COLO668 (cell line): ENCODE measurements around the gene LEAP2.
A peak's percentile ranks its signal among the peaks of the same experiment; 100 is the strongest.

Source experiments
- DNase-seq: peaks from one replicate; lab custom pipeline; 2025; ENCODE audit not compliant: unreplicated experiment; lab: John Stamatoyannopoulos, UW

Gene LEAP2, protein sequence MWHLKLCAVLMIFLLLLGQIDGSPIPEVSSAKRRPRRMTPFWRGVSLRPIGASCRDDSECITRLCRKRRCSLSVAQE

DNA sequence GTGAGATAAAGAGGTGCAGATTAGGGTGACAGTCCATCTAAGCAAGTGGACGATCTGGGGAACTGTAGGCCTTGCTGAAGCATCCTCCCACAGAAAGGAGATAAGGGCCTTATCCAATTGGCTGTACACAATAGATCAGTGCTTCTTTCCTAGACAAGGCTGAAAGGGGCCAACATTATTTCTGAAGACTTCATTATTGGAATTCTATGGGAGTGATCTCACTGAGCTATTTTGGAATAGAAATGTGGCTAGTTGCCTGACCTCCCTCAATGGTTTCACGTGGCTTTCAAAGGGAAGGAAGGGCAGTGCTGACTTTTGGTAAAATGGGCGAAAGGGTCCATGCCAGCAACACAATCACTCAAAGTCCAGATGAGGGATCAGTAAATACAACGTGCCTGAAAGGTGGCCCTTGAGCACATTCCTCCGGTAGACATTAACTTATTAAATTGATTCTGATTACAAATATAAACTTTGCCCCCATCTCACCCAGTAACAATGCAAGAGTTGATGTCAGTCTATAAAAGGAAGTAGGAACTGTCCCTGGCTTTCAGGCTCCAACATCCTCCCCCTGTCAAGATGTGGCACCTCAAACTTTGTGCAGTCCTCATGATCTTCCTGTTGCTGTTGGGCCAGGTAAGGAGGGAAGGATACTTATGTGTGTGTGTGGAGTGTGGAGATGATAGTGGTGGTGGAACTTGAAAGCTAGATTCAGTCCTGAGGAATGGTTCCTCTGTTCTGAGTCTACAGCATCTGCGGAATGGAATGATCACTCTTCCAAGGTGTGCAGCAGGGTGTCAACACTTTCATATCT lies at the start of gene LEAP2:
Gene LEAP2, plus strand, starts transcription at position 550 of the 811 bp plus-strand sequence. Its CDS starts 27 bp downstream, at position 577.
- DNase-seq: no peak

DNA sequence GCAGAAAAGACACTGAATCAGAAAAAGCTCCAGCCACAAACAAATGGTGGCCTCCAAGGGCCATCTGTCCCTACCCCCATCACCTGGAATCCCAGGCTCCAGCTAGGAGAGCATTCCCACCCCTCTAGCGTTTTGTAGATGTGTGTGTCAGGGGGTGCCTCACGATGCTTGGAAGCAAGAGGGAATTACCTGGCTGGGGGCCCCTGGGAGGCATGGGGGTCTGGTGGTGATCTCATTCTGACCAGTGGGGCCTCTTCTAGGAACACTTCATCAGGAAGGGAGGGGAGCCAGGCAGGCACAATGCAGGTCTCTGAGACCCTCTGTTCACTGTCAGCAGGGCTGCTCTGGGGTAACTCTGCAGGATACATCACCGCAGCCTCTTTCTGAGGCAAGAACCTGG lies 49.0 kb upstream of the LEAP2 start:
- no peak for DNase-seq

DNA sequence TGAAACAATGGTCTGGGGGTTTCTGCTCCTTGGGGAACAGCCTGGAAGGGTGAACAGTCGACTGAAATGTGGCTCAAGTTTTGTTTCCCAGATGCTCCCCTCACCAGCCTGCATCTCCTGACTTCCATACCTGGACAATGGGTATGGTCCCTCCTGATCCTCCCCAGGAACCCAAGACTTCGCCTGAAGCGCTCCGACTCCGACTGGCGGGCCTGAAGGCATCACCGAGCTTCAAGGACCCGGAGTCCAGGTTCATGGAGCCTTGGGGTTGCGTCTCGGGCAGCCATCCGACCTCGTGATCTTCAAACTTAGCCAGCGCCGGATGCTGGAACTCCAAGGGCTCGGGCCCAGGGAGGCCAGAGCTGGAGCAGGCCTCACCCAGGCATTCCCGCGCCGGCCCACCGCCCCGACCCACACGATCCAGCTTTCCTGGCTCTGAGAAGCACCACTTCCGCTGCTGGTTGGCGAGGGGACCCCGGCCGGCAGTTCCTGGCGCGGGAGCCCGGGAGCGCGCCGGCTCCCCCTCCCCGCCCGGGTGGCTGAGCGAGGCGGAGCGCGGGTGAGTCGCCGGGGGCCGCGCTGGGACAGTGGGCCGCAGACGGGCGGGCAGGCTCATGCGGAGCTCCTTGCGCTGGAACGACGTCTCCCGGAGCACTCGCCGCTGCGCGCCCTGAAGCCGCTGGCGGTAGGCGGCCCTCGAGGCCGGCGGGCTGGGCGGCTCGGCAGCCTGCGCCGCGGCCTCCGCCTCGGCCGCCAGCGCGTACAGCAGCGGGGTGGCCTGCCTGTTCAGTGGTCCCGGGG lies 48.2 kb upstream of the LEAP2 start:
- no peak for DNase-seq

DNA sequence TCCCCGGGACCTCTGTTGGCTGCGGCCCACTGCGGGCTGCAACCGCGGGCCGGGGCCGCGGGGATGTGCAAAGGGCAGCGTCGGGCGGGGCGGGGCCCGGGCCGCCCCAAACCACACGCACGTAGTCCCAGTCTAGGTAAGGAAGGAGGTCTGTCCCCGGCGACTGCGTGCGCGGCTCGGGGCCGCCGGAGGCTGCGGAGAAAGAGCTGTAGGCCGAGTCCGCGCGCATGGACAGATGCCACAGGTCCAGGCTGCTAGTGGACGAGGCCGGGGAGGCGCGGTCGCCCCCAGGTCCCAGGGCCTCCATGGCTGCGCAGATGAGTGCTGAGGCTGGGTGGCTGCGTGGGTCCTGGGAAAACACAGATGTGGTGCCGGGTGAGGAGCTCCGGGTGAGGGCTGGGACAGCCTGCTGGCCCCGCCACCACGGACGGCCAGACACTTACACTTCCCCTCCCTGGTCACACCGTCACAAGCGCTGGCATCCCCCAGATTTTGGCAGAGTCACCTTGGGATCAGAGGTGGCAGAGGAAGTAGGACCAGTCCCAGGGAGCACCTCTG lies 47.6 kb upstream of the LEAP2 start:
- no peak for DNase-seq

DNA sequence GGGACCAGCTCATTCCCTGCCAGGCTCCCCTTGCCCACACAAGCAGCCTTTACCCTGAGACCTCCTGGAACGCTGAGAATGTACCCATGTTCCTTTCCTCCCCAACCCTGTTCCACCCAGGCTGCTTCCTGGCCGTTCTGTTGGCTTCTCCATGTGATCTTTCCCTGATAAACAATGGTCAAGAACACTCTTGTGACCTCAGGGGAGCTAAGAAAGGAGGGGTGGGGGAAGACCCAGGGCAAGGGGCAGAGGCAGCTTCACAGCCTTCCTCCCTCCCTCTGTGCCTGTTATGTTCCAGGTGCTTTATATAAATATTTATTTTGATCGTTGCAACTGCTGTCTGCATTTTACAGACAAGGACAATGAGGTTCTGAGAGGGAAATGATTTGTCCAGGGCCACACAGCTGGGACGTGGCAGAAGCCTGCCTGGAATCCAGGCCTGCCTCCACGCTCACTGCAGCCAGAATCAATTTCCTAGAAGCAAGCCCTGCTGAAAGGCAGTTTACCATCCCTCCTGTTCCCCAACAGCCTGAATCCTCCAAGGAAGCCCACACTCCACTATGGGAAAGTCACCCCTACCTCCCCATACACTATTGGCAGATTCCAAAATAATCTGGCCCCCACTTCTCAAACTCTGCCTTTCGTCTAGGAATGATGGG lies 46.9 kb upstream of the LEAP2 start:
- no peak for DNase-seq

DNA sequence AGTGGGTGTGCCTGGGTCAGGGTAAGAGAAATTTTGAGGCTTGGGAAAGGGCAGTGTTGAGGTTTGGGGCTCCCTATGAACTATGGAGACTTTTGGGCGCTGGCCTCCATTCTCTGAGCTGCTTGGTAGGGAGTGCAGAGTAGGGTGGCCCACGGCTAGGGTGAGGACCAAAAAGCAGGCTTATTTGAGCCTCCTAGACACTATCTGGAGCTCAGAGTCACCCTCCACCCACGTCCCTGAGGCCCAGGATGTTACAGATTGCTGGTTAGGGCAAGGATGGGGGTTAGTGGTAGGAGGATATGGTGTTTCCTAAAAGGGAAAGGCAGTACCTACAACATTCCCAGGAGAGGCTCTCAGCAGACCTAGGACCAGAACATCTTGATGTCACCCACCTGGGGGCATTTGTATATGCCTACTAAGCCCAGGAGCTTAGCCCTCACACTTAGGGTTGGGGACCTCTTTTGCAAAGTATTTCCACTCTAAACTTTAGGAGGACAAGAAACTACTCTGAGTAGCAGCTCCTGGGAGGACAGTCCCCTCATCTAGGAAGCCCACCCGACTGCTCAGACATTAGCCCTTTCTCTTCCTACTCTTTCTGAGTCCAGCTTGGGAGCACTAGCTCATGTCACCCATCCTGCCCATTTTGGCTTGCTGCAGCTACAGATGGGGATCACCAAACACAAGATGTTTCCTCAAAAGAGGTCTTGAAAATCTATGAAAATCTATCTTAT lies 45.4 kb upstream of the LEAP2 start:
- no peak for DNase-seq

DNA sequence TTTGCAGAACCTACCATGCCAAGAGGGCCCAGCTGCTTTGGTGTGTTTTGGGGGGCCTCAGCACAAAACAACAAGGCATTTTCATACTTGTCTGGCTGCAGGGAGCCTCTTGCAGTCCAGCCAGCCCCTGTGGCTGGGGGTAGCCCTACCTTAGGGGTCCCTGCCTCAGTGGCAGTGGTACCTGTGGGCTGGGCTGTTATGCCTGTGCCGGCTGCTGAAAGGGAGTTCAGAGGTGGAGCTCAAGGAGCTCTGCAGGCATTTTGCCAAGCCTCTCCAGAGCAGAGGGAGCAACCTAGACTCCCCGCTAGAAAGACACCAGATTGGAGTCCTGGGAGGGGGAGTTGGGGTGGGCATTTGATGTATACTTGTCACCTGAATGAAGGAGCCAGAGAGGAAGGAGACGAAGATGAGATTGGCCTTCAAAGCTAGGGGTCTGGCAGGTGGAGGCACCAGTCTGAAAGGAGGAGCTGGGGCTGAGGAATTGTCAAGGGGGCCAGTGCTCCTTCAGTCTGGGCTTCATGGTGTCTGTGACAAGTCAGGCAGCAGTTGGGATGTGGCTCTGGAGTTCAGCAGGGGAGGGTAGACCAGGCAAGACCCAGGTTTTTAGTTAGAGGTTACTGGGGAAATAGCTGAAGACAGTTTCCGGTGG lies 44.5 kb upstream of the LEAP2 start:
- no peak for DNase-seq

DNA sequence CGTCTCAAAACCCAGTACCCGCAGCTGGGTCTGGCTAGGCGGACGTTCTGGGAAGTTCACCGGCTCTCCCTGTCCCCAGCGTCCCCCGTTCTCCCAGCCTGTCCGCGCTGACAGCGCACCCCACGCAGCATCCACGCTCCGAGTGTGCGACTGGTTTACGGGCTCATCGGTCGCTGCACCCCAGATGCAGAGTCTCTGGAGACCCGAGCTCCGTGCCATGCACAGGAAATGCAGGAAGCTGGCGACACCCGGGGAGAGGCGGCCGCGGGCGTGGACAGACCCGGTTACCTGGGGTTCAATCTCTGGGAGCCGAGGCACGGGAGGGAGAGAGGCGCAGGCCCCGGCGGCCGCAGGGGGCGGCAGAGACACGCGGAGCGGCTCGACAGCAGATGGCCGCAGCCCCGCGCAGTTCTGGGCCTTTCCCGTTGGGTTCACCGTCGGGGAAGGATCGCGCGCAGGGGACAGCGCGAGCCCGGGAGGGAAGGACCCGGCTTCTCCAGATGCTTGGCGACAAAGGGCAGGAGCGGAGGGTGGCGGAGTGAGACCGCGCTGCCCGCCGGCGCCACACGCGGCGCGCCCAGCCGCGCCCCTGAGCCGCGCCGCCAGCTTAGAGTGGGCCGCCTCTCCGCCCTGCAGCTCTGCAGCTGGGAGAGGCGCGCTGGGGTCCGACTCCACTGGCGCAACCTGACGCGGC lies 43.6 kb upstream of the LEAP2 start:
- peak; percentile 80 for DNase-seq

DNA sequence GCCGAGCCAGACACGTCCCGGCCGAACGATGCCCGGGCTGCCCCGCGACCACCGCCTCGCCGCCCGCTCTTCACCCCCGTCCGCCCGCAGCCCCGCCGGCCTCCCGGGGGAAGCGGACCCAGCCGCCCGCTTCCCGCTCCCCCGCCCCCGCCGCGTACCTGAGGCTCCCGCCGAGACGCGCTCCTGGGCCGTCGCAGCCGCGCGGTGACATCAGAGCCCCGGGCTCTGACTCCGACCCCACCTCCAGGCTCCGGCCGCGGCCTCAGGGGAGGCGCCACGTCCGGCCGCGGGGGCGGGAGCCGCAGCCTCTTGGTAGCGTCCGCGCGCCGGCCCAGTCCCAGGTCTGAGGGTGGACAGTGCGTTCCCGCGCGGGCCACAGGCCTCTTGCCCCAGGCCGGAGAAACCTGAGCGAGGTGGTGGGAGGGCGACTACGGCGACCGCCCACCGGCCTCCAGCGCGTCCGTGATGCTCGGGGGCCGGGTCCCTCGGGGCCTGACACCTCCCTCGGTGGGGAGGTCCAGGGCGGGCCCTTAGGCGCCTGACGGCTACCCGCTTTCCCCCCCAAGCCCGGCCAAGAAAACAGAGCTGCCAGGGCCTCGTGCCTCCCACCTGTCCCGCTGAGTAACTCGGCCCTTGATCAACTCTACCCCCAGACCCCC lies 42.9 kb upstream of the LEAP2 start, which contains the start of gene SHROOM1:
Gene SHROOM1, minus strand, starts transcription at position 212 of the 659 bp plus-strand sequence. CDS start 4,507 bp downstream, outside the sequence.
- peak; percentile 77 for DNase-seq

DNA sequence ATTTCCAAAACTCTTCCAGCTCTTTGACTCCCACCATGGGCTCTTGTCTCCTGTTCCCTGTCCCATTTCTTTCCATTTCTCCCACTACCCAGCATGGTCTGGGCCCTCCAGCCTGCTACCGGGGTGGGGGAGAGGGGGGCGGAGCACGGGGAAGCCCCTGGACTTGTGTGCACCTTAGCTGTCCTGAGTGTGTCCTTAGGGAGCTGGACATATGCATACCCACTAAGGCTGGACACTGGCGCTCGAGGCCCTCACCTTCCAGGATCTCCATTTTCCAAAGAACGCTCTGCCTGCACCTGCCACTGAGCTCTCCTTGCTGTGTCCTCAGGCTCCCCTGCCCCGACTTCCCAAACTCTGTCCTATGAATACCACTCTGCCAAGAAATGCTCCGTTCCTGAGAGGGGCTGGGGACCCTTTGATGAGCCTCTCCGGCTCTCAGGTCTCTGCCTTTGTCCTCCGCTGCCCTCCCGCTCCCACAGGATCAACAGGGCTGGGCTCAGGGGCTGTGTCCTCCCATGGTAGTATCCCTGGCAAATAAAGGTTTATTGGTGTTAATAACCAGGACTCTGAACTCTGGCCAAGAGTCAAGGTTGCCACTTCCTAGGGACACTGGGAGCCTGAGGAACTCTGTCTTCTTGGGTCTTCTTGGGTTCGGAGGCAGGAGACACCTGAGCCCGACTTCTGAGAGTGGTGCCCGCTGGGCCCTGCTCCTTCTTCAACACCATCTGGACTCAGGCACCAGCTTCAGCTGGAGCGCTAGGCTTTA lies 42.2 kb upstream of the LEAP2 start:
- DNase-seq: no peak

DNA sequence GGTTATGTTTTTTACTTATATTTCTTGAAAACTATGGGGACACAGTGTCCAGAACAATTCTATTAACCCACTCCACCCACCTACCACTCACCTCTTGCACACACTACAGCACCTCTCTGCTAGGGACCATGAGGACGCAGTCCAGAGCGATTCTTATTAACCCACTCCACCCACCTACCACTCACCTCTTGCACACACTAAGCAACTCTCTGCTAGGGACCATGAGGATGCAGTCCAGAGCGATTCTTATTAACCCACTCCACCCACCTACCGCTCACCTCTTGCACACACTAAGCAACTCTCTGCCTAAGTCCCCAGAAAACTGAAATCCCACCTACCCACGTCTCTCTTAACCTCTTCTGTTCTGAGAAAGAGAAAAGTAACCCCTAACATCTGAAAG lies 40.9 kb upstream of the LEAP2 start:
- no peak for DNase-seq

DNA sequence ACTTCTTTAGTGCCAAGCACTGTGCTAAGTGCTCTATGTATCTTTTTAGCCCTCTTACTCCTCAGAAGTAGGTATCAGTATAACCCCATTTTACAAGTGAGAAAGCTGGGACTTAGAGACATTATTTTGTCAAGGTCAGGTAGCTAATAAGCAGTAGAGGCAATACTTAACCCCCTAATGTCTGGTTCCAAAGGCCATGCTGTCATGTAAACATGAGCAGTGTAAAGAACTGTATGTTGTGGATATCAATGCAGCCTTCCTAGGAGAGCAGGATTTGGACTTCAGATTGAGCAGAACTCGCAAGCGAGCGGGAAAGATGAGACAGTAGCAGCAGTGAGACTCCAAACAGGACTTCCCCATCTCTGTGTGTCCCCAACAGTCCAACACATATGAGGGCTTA lies 39.4 kb upstream of the LEAP2 start:
- no peak for DNase-seq

DNA sequence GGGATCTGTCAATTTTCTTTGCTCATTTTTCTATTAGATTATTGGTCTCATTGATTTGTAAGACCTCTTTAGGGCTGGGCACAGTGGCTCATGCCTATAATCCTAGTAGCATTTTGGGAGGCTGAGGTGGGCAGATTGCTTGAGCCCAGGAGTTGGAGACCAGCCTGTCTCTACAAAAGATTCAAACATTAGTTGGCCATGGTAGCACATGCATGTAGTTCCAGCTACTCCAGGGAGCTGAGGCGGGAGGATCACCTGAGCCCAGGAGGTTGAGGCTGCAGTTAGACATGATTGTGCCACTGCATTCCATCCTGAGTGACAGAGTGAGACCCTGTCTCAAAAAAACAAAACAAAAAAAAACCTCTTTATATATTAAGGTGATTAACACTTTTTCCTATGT lies 36.6 kb upstream of the LEAP2 start:
- no peak for DNase-seq

DNA sequence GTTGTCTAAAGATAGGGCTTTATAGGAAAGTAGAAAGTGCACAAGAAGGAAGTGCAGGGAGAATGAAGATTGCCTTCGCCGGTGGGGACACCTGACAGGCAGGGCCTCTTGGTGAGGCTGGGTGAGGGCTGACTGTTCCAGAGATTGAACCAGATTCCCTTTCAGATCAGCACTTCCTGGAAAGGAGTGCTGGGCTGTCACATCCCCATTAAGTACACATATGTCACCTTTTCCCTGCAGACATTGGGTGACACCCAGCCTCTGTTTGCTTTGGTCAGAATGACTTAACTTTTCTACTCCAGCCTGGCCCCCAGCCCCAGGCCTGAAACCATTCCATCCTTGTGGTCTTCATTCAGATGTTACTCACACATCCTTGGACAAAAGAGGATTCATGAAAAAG lies 35.6 kb upstream of the LEAP2 start:
- DNase-seq: peak; percentile 7

DNA sequence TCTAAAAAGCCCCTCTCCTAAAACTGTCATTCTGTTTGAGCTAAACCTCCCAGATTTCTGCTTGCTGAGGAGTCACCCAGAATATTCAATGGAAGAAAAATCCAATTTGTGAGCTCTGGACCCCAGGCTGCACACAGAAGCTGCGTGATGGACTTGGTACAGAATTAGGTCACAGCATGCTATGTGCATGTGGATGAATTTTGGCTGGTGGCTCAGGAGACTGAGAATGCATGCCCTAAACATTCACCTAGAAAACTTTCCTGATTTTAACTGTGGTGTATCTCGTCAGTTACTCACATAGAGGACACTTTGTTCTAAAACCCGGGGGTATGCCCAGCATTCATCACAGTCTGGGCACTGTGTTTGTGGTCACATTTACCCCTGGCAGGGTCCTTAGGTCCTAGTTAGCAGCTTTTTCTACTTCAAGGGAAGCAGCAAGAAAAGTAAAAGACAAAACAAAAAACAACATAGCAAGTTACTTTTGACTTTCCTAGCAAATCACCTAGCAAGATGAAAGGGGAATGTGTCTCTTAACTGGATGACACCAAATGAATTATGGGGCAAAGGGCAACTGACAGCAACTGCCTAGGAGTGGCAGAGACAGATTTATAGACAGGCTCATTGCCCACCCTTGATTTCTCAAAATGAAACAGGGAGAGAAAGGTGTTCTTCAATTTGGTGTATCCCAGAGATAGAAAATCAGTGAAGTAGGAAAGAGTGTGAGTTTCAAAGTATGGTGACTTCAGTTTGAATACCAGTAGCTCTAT lies 34.8 kb upstream of the LEAP2 start:
- DNase-seq: no peak

DNA sequence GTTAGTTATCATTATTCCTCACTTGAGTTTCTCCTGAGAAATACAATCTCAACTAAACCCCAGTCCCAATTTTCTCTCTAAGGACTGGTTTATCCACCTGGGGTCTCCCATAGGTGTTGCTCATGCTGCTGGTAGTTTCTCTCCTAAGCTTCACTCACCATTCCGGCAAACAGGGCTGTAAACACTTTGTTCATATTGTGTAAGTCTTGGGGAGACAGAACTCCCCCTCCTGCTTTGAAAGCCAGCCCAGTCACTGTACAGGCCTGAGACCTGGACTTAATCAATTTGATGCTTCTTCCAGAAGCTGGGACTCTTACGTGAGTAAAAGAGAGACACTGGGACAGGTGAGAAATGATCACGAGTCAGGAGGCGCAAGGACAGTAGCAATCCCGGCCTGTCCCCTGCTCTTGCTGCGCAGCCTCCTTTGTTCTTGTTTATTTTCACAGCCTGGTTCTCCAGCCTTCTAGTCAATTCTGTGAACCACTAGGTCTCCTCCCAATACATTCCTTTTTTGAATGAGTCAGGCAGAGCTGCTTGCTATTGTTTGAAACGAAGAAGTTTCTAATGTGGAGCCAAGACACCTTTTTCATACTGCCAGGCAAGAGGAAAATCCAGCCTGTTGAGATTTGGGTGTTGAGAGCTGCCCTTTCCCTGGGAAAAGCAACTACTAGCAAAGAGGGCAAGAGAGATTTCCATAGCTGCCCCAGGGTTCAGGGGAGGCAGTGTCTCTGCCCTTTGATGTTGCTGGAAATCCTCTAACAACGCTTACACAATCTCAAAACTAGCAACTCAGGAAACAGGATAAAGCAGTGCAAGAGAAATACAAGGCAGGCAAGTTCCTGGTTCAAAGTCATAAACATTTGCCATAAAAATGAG lies 33.8 kb upstream of the LEAP2 start:
- no peak for DNase-seq
